ENCODE data around the gene EYA2.

The EYA2 gene

GRCh38 chr20:47079047-47079446 is 184.4 kb downstream of the EYA2 start:
- FAIRE-seq = no peak

GRCh38 chr20:47080365-47080764 is 185.7 kb downstream of the EYA2 start:
- no peak for FAIRE-seq

- FAIRE-seq = no peak
Observed at GRCh38 chr20:47086316-47086715, 191.7 kb downstream of the EYA2 start.

- no peak for FAIRE-seq
Observed at GRCh38 chr20:47088335-47088734, 193.7 kb downstream of the EYA2 start.

- no peak for FAIRE-seq
Observed at GRCh38 chr20:47089151-47089550, 194.5 kb downstream of the EYA2 start.

- no peak for FAIRE-seq
Observed at GRCh38 chr20:47090835-47091234, 196.2 kb downstream of the EYA2 start.

- FAIRE-seq = no peak
Observed at GRCh38 chr20:47093320-47093966, 198.8 kb downstream of the EYA2 start.

GRCh38 chr20:47095690-47096089 is 201.0 kb downstream of the EYA2 start:
- FAIRE-seq = no peak

GRCh38 chr20:47097691-47098622 is 203.3 kb downstream of the EYA2 start:
- no peak for FAIRE-seq

- no peak for FAIRE-seq
Observed at GRCh38 chr20:47099093-47099492, 204.4 kb downstream of the EYA2 start.

- no peak for FAIRE-seq
Observed at GRCh38 chr20:47099825-47100441, 205.3 kb downstream of the EYA2 start.

- no peak for FAIRE-seq
Observed at GRCh38 chr20:47102629-47103028, 208.0 kb downstream of the EYA2 start.

- FAIRE-seq = no peak
Observed at GRCh38 chr20:47106786-47107185, 212.1 kb downstream of the EYA2 start.

- FAIRE-seq = no peak
Observed at GRCh38 chr20:47108994-47109393, 214.4 kb downstream of the EYA2 start.

- FAIRE-seq = no peak
Observed at GRCh38 chr20:47110819-47111218, 216.2 kb downstream of the EYA2 start.

GRCh38 chr20:47111576-47111975 is 216.9 kb downstream of the EYA2 start:
- FAIRE-seq = no peak

- FAIRE-seq = no peak
Observed at GRCh38 chr20:47113362-47114109, 218.9 kb downstream of the EYA2 start.

- no peak for FAIRE-seq
Observed at GRCh38 chr20:47115694-47116093, 221.1 kb downstream of the EYA2 start.

- no peak for FAIRE-seq
Observed at GRCh38 chr20:47117371-47117770, 222.7 kb downstream of the EYA2 start.

GRCh38 chr20:47117773-47118172 is 223.1 kb downstream of the EYA2 start:
- FAIRE-seq = no peak

GRCh38 chr20:47118206-47118605 is 223.6 kb downstream of the EYA2 start:
- no peak for FAIRE-seq

GRCh38 chr20:47118641-47119040 is 224.0 kb downstream of the EYA2 start:
- no peak for FAIRE-seq

GRCh38 chr20:47120346-47120936 is 225.8 kb downstream of the EYA2 start:
- no peak for FAIRE-seq
